GM12878 (cell line): ENCODE data around the gene PAIP1. TPM values are rescaled to one million over a fixed set of nuclear protein-coding genes. Genes with fewer than 3 reads are reported as not detected.

Experiments used
- ATAC-seq: fragments of 200-7000 bp; cut with Tn5 transposase; 3 replicates; pipeline ENCODE4 v1.9.1; 2020; ENCODE audit warnings: mild to moderate bottlenecking, moderate library complexity
- BruUV-seq: library from RNA; stranded (reverse); fragments of 400-500 nt; replicated peaks from 2 replicates; lab custom pipeline; 2021; lab: Mats Ljungman, UMichigan
- CTCF ChIA-PET: fragments of 300-600 bp; sonication (Branson Sonifier 250); formaldehyde crosslinking; extraction: SDS; loops from one replicate; lab custom pipeline; 2021; ENCODE audit warnings: inconsistent platforms; lab: Yijun Ruan, JAX
- POLR2A ChIA-PET: fragments of 350-600 bp; formaldehyde crosslinking; extraction: SDS; loops from one replicate; lab custom pipeline; 2021; ENCODE audit warnings: inconsistent platforms; lab: Charles Lee
- RAD21 ChIA-PET: fragments of 300-600 bp; sonication (Branson Sonifier 250); formaldehyde crosslinking; loops from one replicate; lab custom pipeline; 2023; ENCODE audit warnings: antibody characterized with exemption; ENCODE audit not compliant: unreplicated experiment; lab: Charles Lee
- SMC1A ChIA-PET: fragments of 300-600 bp; sonication (Branson Sonifier 250); formaldehyde crosslinking; loops from one replicate; lab custom pipeline; 2023; ENCODE audit not compliant: unreplicated experiment, uncharacterized antibody; lab: Charles Lee
- DNase-seq: peaks from one replicate; pipeline ENCODE4 v3.0.0-alpha.2; 2011; ENCODE audit warnings: low read depth, low spot score
- FAIRE-seq: peaks from 3 replicates; lab custom pipeline; 2011; peaks lifted over from hg19 to GRCh38; lab: Jason Lieb, UNC
- H2AFZ ChIP-seq: 2 replicates; pipeline ENCODE4 v1.6.0; 2011; ENCODE audit warnings: low read depth, low read length, control low read depth; ENCODE audit not compliant: control insufficient read depth
- H3K27ac ChIP-seq: 2 replicates; pipeline ENCODE4 v1.5.1; 2011; ENCODE audit warnings: control low read depth; ENCODE audit not compliant: control insufficient read depth, insufficient read depth
- H3K27me3 ChIP-seq, 2 experiments: replicated peaks in 1 of 2; 2 replicates each; pipeline versions ENCODE4 v1.6.0 to v1.6.1; 2011; ENCODE audit warnings: low read length in 1 of 2; ENCODE audit not compliant: control insufficient read depth in 2 of 2, insufficient read depth in 2 of 2
- H3K36me3 ChIP-seq, 2 experiments: 2 replicates each; pipeline ENCODE4 v1.5.1; 2011; ENCODE audit warnings: low read length in 1 of 2; ENCODE audit not compliant: control insufficient read depth in 2 of 2, insufficient read depth in 2 of 2
- H3K4me1 ChIP-seq: 2 replicates; pipeline ENCODE4 v1.6.1; 2011; ENCODE audit warnings: mild to moderate bottlenecking, low read length, moderate library complexity, mixed read lengths; ENCODE audit not compliant: control insufficient read depth, insufficient read depth
- H3K4me2 ChIP-seq: 2 replicates; pipeline ENCODE4 v1.6.0; 2011; ENCODE audit warnings: control low read depth; ENCODE audit not compliant: control insufficient read depth, insufficient read depth
- H3K4me3 ChIP-seq: fragments of 200-600 bp; sonication (generic); 2 replicates; pipeline ENCODE4 v1.5.1; 2016
- H3K79me2 ChIP-seq: 2 replicates; pipeline ENCODE4 v1.6.0; 2011; ENCODE audit warnings: low read length; ENCODE audit not compliant: control insufficient read depth, insufficient read depth
- H3K9ac ChIP-seq: 2 replicates; pipeline ENCODE4 v1.8.0; 2011; ENCODE audit warnings: low read length, control low read depth, mixed read lengths; ENCODE audit not compliant: control insufficient read depth, insufficient read depth
- H3K9me3 ChIP-seq: replicated peaks from 3 replicates; pipeline ENCODE4 v1.5.1; 2011; ENCODE audit warnings: mild to moderate bottlenecking, low read length; ENCODE audit not compliant: control insufficient read depth, insufficient read depth
- H4K20me1 ChIP-seq: 2 replicates; pipeline ENCODE4 v1.6.0; 2011; ENCODE audit not compliant: control insufficient read depth, insufficient read depth
- RAD51 ChIP-seq: fragments of 450-650 bp; IDR thresholded peaks from 2 replicates; pipeline ENCODE4 v1.6.1; 2016; ENCODE audit warnings: moderate library complexity, mild to moderate bottlenecking, inconsistent platforms
- SUZ12 ChIP-seq: fragments of 200-600 bp; sonication (generic); IDR thresholded peaks from one replicate; pipeline ENCODE4 v1.6.1; 2018; ENCODE audit warnings: antibody characterized with exemption, mild to moderate bottlenecking; ENCODE audit not compliant: unreplicated experiment
- WGBS: methylation state at CpG from one replicate; pipeline ENCODE4 v1.1.6; 2016; ENCODE audit warnings: low lambda C conversion rate; ENCODE audit not compliant: insufficient replicate concordance, insufficient coverage; ENCODE audit errors: missing lambda C conversion rate; 5-methylcytosine and 5-hydroxymethylcytosine counted together
- in situ Hi-C: fragments of 300-500 bp; cut with MboI; formaldehyde crosslinking; loops from 9 replicates; pipeline ENCODE4 v1.14.3; 2018; ENCODE audit warnings: mixed read lengths
- intact Hi-C: fragments of 100-400 bp; cut with micrococcal nuclease; formaldehyde crosslinking; loops from one replicate; pipeline ENCODE4 v1.14.2; 2022; ENCODE audit not compliant: unreplicated experiment
- polyA plus RNA-seq, 11 experiments: library from polyadenylated mRNA; depleted of rRNA in 4 of 11; unstranded in 6 of 11; stranded (reverse) in 5 of 11; fragments of >200 nt; fragmentation: Nextera tagmentation in 4 of 11; fragmentation: Illumina TruSeq in 1 of 11; extraction: Ambion mirVana in 4 of 11; extraction: Trizol in 1 of 11; gene quantifications; 1 replicate in 1 of 11; 2 replicates in 10 of 11; pipeline versions ENCODE4 v1.2.1 to v1.2.3, GENCODE V29; 2011 to 2016; ENCODE audit warnings: inconsistent platforms in 2 of 11, missing spikeins in 2 of 11, low read depth in 1 of 11
- total RNA-seq, 4 experiments: library from RNA; depleted of rRNA in 3 of 4; stranded (reverse); fragments of >200 nt in 3 of 4; fragmentation: Illumina TruSeq in 1 of 4; extraction: Trizol in 1 of 4; gene quantifications; 2 replicates each; pipeline versions ENCODE4 v1.2.1 to v1.2.3, GENCODE V29; 2013 to 2021
- TF ChIP-seq, protein P1 (sequence below): fragments of 450-650 bp; conservative IDR thresholded peaks from 2 replicates; pipeline ENCODE4 v1.6.1; 2017; ENCODE audit warnings: mild to moderate bottlenecking, moderate library complexity

The PAIP1 gene
- total and polyA plus RNA-seq, 10 of the 15 experiments (the other 5 are each of a cell fraction or from before 2014, with no cell fraction given), result 37.4 to 90.9 (median 57.0) TPM

DNA sequence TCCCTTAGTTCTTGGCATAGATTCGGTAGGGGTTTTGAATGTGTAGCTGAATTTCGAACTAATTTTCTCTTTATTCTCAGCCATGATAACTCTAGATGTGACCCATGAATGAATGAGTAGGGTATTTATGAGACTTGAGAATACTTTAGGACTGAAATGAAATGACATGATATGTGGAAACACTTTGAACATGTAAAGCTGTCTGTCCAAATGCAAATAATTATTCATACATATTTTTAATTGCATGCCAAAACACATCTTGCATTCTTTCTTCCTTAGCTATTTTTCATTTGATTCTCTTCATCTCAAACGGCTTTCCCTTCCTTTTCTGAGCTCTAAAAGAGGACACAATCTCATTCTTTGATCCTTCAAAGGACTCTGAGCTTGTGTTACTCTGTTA is 49.5 kb upstream of the PAIP1 start:
- in situ Hi-C loops (loop anchor here (25.0 kb wide), 1 partner anchor 1694 kb away; the partner anchor contains the start of gene RIMOC1), intact Hi-C loops (loop anchor here (10.0 kb wide), 3 partner anchors 122 to 1682 kb away; partner anchors contain the start of genes FBXO4 and TMEM267)
- Histone ChIP-seq H3K27me3 (no peaks in the 10 kb centered on the region), H3K9ac (no peak overlapping the region), H3K4me3 (no peak overlapping the region), H3K9me3 (peaks cover 2% of the 10 kb centered on the region), H4K20me1 (no peaks in the 10 kb centered on the region), H3K4me1 (peaks cover 4% of the 10 kb centered on the region; the same call in 1 of the 2 replicates), H3K27ac (no peak overlapping the region), H2AFZ (no peak overlapping the region), H3K4me2 (no peak overlapping the region), H3K36me3 (0 out of 4 replicates have a peak, but pooled peaks cover 0 to 13% of the 10 kb centered on the region in 2 experiments), H3K79me2 (peaks cover 43% of the 10 kb centered on the region)
- 100% methylated on average over 3 of the region's 3 CpGs for WGBS
- ATAC-seq (no peak), FAIRE-seq (no peak), DNase-seq (no peak)
- BruUV-seq, result TSS peak; percentile 23
- SMC1A ChIA-PET, result interaction anchor here (0.8 to 1.4 kb wide), 5 partner anchors 9 to 52 kb away, joined by 3 to 5 read pairs (median 3); no protein-coding TSS in a partner anchor
- POLR2A ChIA-PET, result interaction anchor here (0.5 to 1.2 kb wide), 2 partner anchors 13 to 46 kb away, joined by 3 read pairs; no protein-coding TSS in a partner anchor
- CTCF ChIA-PET, result interaction anchor here (0.8 to 6.2 kb wide), 5 partner anchors 9 to 108 kb away, joined by 3 to 37 read pairs (median 4); no protein-coding TSS in a partner anchor
- RAD21 ChIA-PET, result interaction anchor here (0.9 to 1.5 kb wide), 2 partner anchors 56 to 122 kb away, joined by 3 to 5 read pairs; partner anchors contain the start of gene TMEM267
- TF ChIP-seq, protein P1, sequence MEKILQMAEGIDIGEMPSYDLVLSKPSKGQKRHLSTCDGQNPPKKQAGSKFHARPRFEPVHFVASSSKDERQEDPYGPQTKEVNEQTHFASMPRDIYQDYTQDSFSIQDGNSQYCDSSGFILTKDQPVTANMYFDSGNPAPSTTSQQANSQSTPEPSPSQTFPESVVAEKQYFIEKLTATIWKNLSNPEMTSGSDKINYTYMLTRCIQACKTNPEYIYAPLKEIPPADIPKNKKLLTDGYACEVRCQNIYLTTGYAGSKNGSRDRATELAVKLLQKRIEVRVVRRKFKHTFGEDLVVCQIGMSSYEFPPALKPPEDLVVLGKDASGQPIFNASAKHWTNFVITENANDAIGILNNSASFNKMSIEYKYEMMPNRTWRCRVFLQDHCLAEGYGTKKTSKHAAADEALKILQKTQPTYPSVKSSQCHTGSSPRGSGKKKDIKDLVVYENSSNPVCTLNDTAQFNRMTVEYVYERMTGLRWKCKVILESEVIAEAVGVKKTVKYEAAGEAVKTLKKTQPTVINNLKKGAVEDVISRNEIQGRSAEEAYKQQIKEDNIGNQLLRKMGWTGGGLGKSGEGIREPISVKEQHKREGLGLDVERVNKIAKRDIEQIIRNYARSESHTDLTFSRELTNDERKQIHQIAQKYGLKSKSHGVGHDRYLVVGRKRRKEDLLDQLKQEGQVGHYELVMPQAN, result no peak
- TF ChIP-seq RAD51, result no peak
- TF ChIP-seq SUZ12, result no peak
